ENCODE measurements around the gene RAP1GAP2.

- TF ChIP-seq POLR2A (IDR thresholded peaks at IDR 0.05): no peak
- TF ChIP-seq EP300 (IDR thresholded peaks at IDR 0.05): no peak
- no peak for TF ChIP-seq CTCF (IDR thresholded peaks at IDR 0.05)
These were observed 110.7 kb downstream of the RAP1GAP2 start for GRCh38 chr17:2906901-2907300.

Measured in sigmoid colon (tissue), 4 donors.